ENCODE results near the gene FITM1.
A peak's percentile ranks its signal among the peaks of the same experiment; 100 is the strongest.

Gene FITM1

GRCh38 chr14:24088095-24088494 is 42.4 kb upstream of the FITM1 start:
- Histone ChIP-seq H3K36me3 (ENCODE audit: control insufficient read depth in 2 of 2, insufficient read depth in 1 of 2, low read length in 2 of 2) (no peaks in the 10 kb centered on the region), H3K9me3 (ENCODE audit: control insufficient read depth, insufficient read depth, low read depth, low read length) (no peaks in the 10 kb centered on the region), H3K4me1 (ENCODE audit: control insufficient read depth, insufficient read depth, low read length) (no peaks in the 10 kb centered on the region), H3K27ac (ENCODE audit: extremely low read depth, low read depth, low read length) (no peak overlapping the region), H3K4me3 (ENCODE audit: low read depth, low read length) (no peak overlapping the region)
- TF ChIP-seq EGR2 (tag by site-specific recombination; IDR thresholded peaks at IDR 0.05; ENCODE audit: low read depth) (0 out of 2 replicates have a peak, but pooled peaks have one; percentile 13), ZBTB48 (tag by site-specific recombination; IDR thresholded peaks at IDR 0.05) (no peak)
- CTCF ChIA-PET, result interaction anchor here (0.6 to 8.2 kb wide), 4 partner anchors 19 to 830 kb away, joined by 3 to 247 read pairs (median 4); no protein-coding TSS in a partner anchor
- POLR2A ChIA-PET, result no interaction called here

GRCh38 chr14:24089890-24090289 is 40.6 kb upstream of the FITM1 start:
- CTCF ChIA-PET, result interaction anchor here (0.6 to 9.4 kb wide), 26 partner anchors 9 to 352 kb away, joined by 3 to 247 read pairs (median 4); partner anchors contain the start of genes CARMIL3, CIDEB, CPNE6 and DCAF11
- Histone ChIP-seq H3K4me3 (ENCODE audit: low read depth, low read length) (no peak overlapping the region), H3K9me3 (ENCODE audit: control insufficient read depth, insufficient read depth, low read depth, low read length) (no peaks in the 10 kb centered on the region), H3K4me1 (ENCODE audit: control insufficient read depth, insufficient read depth, low read length) (peaks cover 3% of the 10 kb centered on the region; the same call in 1 of the 2 replicates), H3K27ac (ENCODE audit: extremely low read depth, low read depth, low read length) (no peak overlapping the region), H3K36me3 (ENCODE audit: control insufficient read depth in 2 of 2, insufficient read depth in 1 of 2, low read length in 2 of 2) (no peaks in the 10 kb centered on the region)
- TF ChIP-seq ZNF121 (tag by site-specific recombination; IDR thresholded peaks at IDR 0.05), result no peak
- no peak for TF ChIP-seq YY2 (tag by site-specific recombination; IDR thresholded peaks at IDR 0.05)
- no peak for TF ChIP-seq ZNF37A (tag by site-specific recombination; IDR thresholded peaks at IDR 0.05)
- POLR2A ChIA-PET, result interaction anchor here (1.2 to 1.9 kb wide), 4 partner anchors 9 to 54 kb away, joined by 3 to 17 read pairs (median 5); no protein-coding TSS in a partner anchor

- no peak overlapping the region for H3K27ac ChIP-seq (ENCODE audit: extremely low read depth, low read depth, low read length)
- H3K4me3 ChIP-seq (ENCODE audit: low read depth, low read length), result no peak overlapping the region
- H3K9me3 ChIP-seq (ENCODE audit: control insufficient read depth, insufficient read depth, low read depth, low read length), result no peaks in the 10 kb centered on the region
- peaks cover 3% of the 10 kb centered on the region; the same call in 1 of the 2 replicates for H3K4me1 ChIP-seq (ENCODE audit: control insufficient read depth, insufficient read depth, low read length)
- ChIA-PET POLR2A (interaction anchor here (0.9 to 4.2 kb wide), 5 partner anchors 11 to 69 kb away, joined by 3 to 64 read pairs (median 4); partner anchors contain the start of genes DCAF11, EMC9, IRF9 and NRL), CTCF (interaction anchor here (0.6 to 9.4 kb wide), 13 partner anchors 11 to 545 kb away, joined by 3 to 247 read pairs (median 5); partner anchors contain the start of genes DCAF11 and NRL)
- TF ChIP-seq ZBTB49 (tag by site-specific recombination; IDR thresholded peaks at IDR 0.05; ENCODE audit: low read depth), result no peak
- peaks cover 0 to 6% of the 10 kb centered on the region in 2 experiments; a peak in 1 of 3 replicates for H3K36me3 ChIP-seq (ENCODE audit: control insufficient read depth in 2 of 2, insufficient read depth in 1 of 2, low read length in 2 of 2)
These were observed 38.4 kb upstream of the FITM1 start for GRCh38 chr14:24092110-24092504.

- no peaks in the 10 kb centered on the region for H3K9me3 ChIP-seq (ENCODE audit: control insufficient read depth, insufficient read depth, low read depth, low read length)
- no peak overlapping the region; the same call in 1 of the 2 replicates for H3K27ac ChIP-seq (ENCODE audit: extremely low read depth, low read depth, low read length)
- peaks cover 3% of the 10 kb centered on the region; the same call in 1 of the 2 replicates for H3K4me1 ChIP-seq (ENCODE audit: control insufficient read depth, insufficient read depth, low read length)
- ChIA-PET CTCF (interaction anchor here (0.5 to 9.4 kb wide), 15 partner anchors 8 to 339 kb away, joined by 3 to 247 read pairs (median 4); partner anchors contain the start of genes DCAF11 and NRL), POLR2A (interaction anchor here (0.9 to 4.2 kb wide), 6 partner anchors 12 to 68 kb away, joined by 3 to 64 read pairs (median 13); partner anchors contain the start of genes DCAF11, EMC9, IRF9 and NRL)
- peak; percentile 86 for TF ChIP-seq ZBTB17 (tag by site-specific recombination; IDR thresholded peaks at IDR 0.05)
- TF ChIP-seq ZNF704 (tag by site-specific recombination; IDR thresholded peaks at IDR 0.05), result no peak
- 0 out of 2 replicates have a peak, but pooled peaks have one; percentile 23 for TF ChIP-seq GLIS1 (tag by site-specific recombination; IDR thresholded peaks at IDR 0.05)
- TF ChIP-seq ZNF585B (tag by site-specific recombination; IDR thresholded peaks at IDR 0.05), result no peak
- no peak for TF ChIP-seq SP2 (tag by site-specific recombination; IDR thresholded peaks at IDR 0.05)
- no peak for TF ChIP-seq ZNF121 (tag by site-specific recombination; IDR thresholded peaks at IDR 0.05)
- peaks cover 0 to 6% of the 10 kb centered on the region in 2 experiments; a peak in 1 of 3 replicates for H3K36me3 ChIP-seq (ENCODE audit: control insufficient read depth in 2 of 2, insufficient read depth in 1 of 2, low read length in 2 of 2)
- H3K4me3 ChIP-seq (ENCODE audit: low read depth, low read length), result no peak overlapping the region
These were observed 37.8 kb upstream of the FITM1 start for GRCh38 chr14:24092505-24093206.

Data from HEK293 (cell line).